Urothelium cell line (cell line): ENCODE results near the gene UGT3A2.

ENCODE experiments used
- DNase-seq: peaks from one replicate; pipeline ENCODE4 v3.0.0; 2011; ENCODE audit warnings: low spot score, mixed read lengths
- FAIRE-seq: peaks from 2 replicates; lab custom pipeline; 2011; peaks lifted over from hg19 to GRCh38; lab: Jason Lieb, UNC

Gene UGT3A2

DNA sequence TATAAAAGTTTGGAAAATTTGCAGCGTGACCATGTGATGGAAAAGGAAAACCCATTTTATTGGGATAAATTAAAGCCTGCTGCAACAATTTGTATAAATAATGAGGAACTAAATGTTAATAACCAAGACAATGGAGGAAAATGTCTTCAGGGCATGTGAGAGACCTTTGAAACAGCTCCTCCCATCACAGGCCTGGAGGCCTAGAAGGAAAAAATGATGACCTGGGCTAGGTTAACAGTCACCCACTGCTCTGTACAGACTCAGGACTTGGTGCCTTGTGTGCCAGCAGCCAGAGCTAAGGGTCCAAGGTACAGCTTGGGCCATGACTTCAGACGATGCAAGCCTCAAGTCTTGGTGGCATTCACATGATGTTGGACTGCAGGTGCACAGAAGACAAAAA, 53.5 kb downstream of the UGT3A2 start:
- DNase-seq: no peak
- FAIRE-seq: no peak

DNA sequence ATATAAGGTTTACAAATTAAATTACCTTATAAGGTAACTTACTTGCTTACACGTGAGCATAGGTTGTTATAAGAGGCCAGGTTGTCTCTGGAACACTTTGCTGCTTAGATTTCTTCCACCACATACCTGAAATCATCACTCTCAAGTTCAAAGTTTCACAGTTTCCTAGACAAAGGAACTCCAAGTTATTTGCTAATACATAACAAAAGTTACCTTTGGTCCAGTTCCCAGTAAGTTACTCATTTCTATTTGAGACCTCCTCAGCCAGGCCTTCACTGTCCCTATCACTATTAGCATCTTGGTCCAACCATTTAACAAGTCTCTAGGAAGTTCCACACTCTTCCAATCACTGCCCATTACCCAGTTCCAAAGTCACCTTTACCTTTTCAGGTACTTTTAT, 57.0 kb downstream of the UGT3A2 start:
- DNase-seq: no peak
- no peak for FAIRE-seq

DNA sequence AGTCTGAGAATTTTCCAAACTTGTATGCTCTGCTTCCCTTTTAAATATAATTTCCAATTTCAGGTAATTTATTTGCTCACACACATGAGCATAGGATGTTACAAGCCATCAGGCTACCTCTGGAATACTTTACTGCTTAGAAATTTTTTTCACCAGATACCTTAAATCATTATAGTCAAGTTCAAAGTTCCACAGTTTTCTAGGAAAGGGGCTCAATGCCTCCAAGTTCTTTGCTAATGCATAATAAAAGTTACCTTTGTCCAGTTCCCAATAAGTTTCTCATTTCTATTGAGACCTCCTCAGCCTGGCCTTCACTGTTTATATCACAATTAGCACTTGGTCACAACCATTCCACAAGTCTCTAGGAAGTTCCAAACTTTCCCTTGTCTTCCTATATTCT, 59.3 kb downstream of the UGT3A2 start:
- no peak for FAIRE-seq
- DNase-seq: no peak

DNA sequence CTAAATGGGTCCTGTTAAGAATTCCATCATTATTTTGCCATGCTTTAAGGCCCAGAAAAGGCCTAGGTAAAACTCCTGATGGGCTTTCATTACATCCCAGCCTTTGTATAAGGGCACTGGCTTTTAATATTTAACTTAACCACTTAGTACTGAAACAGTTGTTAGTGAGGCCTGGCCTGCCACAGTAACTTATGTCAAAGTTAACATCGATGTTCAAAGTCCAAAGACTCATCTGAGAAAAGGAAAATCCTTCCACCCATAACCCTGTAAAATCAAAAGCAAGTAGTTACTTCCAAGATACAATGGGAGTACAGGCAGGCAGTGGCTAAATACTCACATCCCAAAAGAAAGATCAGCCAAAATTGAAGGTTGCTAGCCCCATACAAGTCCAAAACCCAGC, 60.5 kb downstream of the UGT3A2 start:
- FAIRE-seq: no peak
- no peak for DNase-seq

DNA sequence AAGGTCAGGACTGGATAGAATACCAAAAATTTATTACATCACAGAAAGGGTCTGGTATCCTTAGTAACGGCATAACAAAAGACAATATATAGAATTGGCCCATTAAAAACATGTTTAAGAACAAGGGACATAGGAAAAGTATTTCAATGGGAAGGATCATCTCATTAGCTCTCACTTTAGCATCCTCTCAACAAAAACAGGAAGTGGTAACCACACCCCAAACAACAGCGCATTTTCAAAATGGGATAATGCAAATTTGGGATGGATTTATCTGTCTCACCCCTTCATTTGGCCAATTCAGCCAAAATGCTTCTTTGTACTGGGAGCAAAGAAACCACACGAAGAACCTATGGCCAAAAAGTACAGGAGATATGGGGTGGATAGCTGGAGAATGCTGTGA, 65.7 kb downstream of the UGT3A2 start:
- DNase-seq: no peak
- FAIRE-seq: no peak

DNA sequence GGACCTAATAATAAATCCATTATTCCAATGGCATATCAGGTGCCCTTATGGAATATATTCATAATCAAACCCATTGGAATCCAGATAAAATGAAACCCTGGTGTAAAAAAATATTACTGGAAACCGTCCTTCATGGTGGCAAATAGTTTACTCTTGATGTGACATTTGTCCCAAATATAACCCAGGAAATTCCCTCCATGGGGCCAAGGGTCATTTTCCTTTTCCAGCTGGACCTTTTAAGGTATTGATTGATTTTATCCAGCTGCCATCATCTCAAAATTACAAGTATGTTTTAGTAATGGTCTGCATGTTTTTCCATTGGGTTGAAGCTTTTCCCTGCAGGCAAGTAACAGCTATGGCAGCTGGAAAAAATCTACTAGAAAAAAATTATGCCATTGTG, 67.1 kb downstream of the UGT3A2 start:
- FAIRE-seq: no peak

DNA sequence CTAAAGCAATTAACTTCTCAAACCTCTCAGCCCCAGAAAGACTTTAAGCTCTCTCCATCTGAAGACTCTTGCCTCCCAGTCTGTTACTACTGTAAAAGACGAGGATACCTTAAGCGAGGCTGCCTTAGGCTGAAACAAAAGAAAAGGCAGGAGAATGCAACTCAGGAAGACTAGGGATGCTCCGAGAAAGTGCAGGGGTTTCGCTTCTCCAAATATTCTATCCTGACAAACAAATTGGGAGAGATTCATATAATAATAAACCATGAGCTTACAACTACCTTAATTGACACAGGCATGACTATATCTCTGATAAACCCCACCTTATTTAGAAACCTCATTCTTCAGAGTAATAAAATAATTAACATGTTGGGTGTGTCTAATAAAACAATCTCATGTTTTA, 70.6 kb downstream of the UGT3A2 start:
- no peak for DNase-seq
- no peak for FAIRE-seq

More for the DNA sequence above, 67.1 kb downstream of the UGT3A2 start:
- no peak for DNase-seq

DNA sequence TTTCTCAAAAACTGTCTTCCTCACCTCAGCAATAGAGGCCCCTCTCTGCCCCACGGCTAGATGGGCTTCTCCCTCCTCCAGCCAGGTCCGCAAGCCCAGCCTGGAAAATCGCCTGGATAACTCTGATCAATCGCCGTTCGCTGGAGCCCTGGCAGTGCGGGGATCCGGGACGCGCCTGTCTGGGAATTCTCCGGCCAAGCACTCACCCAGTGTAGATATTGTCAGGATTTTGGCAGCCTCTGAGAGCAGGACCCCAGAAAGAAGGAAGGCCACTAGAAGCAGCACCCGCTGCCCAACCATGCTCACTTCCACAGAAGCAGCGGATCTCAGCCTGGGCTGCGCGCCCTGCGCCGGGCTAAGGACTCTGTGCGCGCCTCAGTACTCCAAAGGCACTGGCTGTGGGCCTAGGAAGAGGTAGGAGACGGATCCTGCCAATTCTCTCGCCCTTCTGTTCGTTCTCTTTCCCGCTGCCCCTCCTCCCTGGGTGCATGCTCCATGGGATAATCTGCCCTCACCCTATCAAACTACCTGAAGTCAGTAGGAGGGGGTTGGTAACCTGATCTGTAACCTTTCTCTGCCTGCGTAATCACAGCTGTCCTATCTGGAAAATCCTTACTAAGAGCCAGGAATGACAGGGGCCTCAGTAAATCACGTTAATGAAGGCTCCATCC, 75.6 kb downstream of the UGT3A2 start, which contains the start of gene UGT3A1:
Gene UGT3A1, minus strand, starts transcription at position 450 of the 671 bp plus-strand sequence. Its CDS starts 150 bp downstream, at position 300.
- no peak for DNase-seq
- FAIRE-seq: no peak

DNA sequence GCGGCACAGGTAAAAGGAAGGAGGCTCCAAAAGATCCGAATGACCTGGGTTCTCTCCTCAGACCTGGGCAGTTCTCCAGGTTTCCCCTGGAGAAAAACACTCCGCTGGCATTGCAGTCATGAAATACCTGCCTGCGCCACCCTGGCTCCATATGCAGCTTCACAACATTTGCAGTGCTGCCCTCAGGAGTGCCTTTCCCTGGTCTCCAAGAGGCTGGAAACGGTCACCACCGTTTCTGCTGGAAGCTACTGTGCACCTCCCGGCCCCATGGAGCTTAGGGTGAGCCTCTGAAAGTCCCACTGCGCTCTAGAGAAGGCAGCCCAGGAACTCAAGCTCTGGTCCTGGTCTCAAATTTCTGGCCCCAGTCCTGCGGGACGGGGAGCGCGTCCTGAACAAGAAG, 76.2 kb downstream of the UGT3A2 start:
- DNase-seq: no peak
- FAIRE-seq: no peak

DNA sequence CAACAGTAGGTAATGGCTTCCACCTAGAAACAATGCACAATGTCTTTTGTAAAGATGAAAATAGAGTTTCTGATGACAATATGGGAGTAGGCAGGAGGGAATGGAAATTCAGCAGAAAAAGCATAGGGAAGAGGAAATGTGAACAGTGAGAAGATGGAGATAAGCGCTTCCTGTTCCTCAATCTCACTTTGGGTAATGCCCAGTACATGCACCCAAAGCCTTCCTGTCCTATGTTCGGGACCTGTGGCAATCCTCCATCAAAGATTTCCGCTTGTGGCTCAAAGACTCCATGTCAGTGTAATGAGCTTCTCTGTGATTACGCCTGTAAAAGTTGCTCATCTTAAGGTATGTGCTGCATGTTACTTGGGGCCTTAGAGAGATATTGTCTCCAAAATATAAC, 78.2 kb downstream of the UGT3A2 start:
- FAIRE-seq (no peak), DNase-seq (no peak)

DNA sequence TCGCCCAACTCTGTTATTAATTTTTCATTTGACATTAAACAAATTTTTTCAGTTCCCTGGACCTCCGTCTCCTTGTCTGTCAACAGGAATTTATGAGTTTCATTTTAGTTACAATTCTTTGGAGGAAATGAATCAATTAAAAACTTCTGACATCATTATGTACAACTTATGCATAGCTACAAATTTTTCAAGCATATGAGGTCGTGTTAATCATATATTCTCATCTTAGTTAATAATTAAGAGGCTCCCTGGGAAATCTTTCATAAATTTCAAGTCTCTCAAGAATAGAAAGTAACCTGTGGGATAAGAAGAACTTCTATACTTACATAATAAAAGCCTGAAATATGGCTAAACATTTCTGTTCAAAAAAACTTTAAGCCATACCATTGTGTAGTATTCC, 78.9 kb downstream of the UGT3A2 start:
- FAIRE-seq (no peak), DNase-seq (no peak)
